A549 treated with CORT108297 at 1 μM for 4 hours (cell line): ENCODE measurements around the gene AQP7. TPM values are rescaled to one million over a fixed set of nuclear protein-coding genes. Genes with fewer than 3 reads are reported as not detected.

Experiments
- total RNA-seq: library from RNA; stranded (reverse); fragments of 200-300 nt; extraction: Qiagen RNA extraction; gene quantifications from 5 replicates; pipeline ENCODE4 v1.2.3, GENCODE V29; 2022

Gene AQP7
- 0.37 to 0.52 TPM (median 0.42 TPM) in 5 replicates for total RNA-seq

DNA sequence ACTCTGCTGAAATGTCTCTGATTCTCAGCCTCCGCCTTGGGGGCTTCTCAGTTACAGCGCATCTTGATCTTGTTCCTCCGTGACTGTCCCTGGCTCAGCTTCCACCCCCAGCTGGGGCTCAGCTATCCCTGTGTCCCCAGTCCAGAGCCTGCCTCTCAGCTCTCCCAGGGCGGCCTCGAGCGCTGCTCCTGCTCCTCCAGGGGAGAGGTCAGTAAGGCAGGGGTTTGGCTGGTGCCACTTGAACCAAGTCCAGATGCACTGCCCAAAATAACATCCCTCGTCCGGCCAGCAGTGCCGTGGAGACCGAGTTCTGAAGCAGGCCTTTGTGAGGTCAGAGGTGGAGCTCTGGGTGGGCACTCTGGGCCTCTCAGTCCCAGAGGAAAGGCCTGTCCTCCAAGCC, at the start of gene AQP7:
Gene AQP7 (minus strand): TSS at position 198 of the 400 bp plus-strand sequence. CDS start 1,306 bp downstream, outside the sequence.

GRCh38 chr9:33446946-33447798, 44.8 kb upstream of the AQP7 start, which contains the start of gene AQP3:
Gene AQP3, minus strand, starts transcription at chr9:33447593. Its CDS starts 63 bp downstream, at chr9:33447530.

Other genes starting within 250 kb of the AQP7 start
- gene B4GALT1, start 235.2 kb downstream of the AQP7 start, total RNA-seq, result 153 to 203 TPM (median 182 TPM) in 5 replicates
- 0.28 TPM in 1 of 5 replicates, not detected in the others for gene SPINK4, start 162.4 kb downstream of the AQP7 start, total RNA-seq
- gene BAG1, start 137.9 kb downstream of the AQP7 start, total RNA-seq, result 133 to 147 TPM (median 144 TPM) in 5 replicates
- gene CHMP5, start 137.5 kb downstream of the AQP7 start, total RNA-seq, result 71.1 to 94.9 TPM (median 75.7 TPM) in 5 replicates
- gene NFX1, start 112.1 kb downstream of the AQP7 start, total RNA-seq, result 27.5 to 30.4 TPM (median 28.9 TPM) in 5 replicates
- 10.9 to 19.7 TPM (median 17.3 TPM) in 5 replicates for gene AQP3, start 45.0 kb upstream of the AQP7 start, total RNA-seq
- 55.7 to 69.2 TPM (median 65.0 TPM) in 5 replicates for gene NOL6, start 71.4 kb upstream of the AQP7 start, total RNA-seq
- 4.6 to 10.0 TPM (median 6.7 TPM) in 5 replicates for gene ANKRD18B, start 121.7 kb upstream of the AQP7 start, total RNA-seq